ENCODE data around the gene BHLHE41.

Gene BHLHE41

DNA sequence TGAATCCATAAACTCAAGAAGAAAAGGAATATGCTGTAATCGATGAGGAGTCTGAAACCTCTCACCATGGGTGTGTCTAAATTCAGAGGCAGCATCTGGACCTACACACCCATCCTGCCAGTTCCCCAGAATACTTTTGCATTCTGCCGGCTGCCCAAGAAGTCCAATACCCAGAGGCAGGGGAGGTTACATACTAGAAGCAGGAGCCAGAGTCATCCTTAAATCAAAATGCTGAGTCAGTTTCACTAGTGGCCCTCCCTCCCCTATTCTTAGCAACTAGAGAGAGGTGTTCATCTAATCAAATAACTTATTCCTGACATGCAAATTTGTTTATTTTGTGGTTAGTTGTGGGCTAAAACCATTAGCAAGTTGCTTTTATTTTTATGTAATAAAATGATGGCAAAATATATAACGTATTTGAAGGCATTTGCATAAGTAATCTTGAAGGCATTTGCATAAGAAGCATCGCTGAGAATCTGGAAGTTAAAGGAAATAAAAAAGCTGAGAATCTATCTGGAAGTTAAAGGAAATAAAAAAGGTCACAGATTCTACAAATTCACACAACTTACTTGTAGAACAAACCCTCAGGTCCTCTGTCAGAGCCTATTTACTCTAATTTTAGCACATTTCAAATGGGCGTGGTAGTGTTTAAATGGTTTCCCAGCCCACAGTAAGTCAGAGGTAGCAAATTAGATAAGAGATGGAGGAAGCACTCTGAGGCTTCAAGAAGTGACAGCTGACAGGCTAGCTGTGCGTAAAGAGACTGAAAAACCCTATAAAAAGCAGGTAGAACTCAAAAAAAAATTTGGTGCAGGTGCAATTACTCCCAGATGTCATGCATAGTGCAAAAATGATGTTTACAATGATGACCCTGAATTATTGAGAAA lies 7.8 kb downstream of the BHLHE41 start:
- H3K27me3 ChIP-seq (ENCODE audit: low read depth), result 0 out of 2 replicates have a peak, but pooled peaks cover 3% of the 10 kb centered on the region

DNA sequence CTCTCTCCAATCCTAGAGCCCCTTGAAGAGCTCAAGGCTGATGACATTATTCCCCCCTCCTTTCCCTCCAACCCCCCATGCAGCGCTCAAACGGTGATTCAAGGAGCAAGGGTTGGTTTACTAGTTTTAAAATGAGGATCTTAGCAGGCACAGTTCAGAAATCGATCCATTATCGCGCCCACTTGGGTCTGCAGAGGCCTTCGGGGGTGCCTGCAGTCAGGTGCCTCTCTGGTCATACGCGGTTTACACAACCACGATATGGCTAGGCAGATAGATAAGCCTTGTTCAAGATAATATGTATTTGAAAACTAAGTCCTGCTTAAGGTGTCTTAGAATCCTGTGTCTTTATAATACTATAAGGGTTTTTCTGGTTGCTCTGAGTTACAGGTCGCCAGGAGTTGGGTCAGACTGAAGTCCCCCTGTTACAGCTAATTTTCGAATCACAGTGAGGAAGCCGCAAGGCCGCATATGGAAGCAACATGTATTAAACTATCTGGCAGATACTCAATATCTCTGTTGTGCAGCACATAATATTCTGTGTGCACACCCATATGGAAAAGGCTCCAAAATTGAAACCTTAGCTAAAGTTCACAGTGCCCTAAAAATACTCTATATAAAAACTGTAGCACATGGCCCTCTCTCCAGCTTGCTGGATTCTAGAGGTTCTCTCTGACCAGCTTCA lies 10.0 kb downstream of the BHLHE41 start:
- no peaks in the 10 kb centered on the region for H3K27me3 ChIP-seq (ENCODE audit: low read depth)
- in situ Hi-C loops (cut with MboI; ENCODE audit: low sequenced_read_pairs), result loop anchor here (25.0 kb wide), 1 partner anchor 522 kb away; no protein-coding TSS in a partner anchor
- no peak for DNase-seq (ENCODE audit: low spot score in 2 of 2)
- no peaks in the 10 kb centered on the region for H3K9me3 ChIP-seq
- H3K4me1 ChIP-seq, result peaks cover 14% of the 10 kb centered on the region
- peak overlapping the region; percentile 38 for H3K4me3 ChIP-seq
- no peaks in the 10 kb centered on the region for H3K36me3 ChIP-seq (replicated peaks)

More for the DNA sequence above, 7.8 kb downstream of the BHLHE41 start:
- Histone ChIP-seq H3K9me3 (no peaks in the 10 kb centered on the region), H3K4me3 (no peak overlapping the region), H3K4me1 (peaks cover 14% of the 10 kb centered on the region), H3K36me3 (replicated peaks) (no peaks in the 10 kb centered on the region)
- no peak for DNase-seq (ENCODE audit: low spot score in 2 of 2)
- in situ Hi-C loops (cut with MboI; ENCODE audit: low sequenced_read_pairs), result loop anchor here (25.0 kb wide), 1 partner anchor 520 kb away; no protein-coding TSS in a partner anchor

DNA sequence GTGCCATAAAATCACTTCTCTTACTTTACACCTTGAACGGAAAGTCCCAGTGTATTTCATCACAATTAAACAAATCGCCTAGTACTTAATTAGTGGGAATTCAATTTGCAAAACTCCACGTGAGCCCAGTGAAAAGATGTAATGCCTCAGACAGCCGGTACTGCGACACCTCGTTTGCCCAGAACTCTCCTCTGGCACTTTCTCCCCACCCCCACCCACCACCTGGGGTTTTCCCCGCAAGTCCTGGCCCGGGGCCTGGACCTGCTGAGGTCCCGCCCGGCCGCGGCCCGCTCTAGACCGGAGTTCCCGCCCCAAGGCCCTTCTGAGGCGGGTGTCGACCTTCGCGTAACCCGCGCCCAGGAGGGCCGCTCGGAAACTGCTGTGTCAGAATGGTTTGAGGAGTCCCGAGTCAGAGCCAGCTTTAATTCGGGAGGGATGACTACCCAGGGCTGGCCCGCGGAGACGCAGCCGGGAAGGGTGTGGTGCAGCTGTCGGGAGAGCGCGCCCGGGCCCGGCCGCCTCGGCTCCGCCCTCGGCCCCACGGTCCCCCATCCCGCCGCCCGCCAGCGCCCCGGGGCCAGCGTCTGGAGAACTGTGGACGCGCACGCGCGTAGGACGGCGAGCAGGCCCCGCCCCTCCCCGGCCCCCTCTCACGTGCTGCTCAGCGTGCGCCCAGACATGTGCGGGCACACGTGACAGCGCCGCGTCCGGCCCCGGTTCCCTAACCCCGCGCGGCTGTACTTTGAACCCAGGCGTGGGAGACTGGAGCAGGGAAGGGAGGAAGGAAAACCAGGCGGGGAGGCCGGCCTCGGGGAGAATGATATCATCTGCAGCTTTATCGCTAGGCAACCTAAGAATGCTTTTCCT lies 10.8 kb downstream of the BHLHE41 start:
- in situ Hi-C loops (cut with MboI; ENCODE audit: low sequenced_read_pairs), result loop anchor here (25.0 kb wide), 1 partner anchor 523 kb away; no protein-coding TSS in a partner anchor
- Histone ChIP-seq H3K36me3 (replicated peaks) (no peaks in the 10 kb centered on the region), H3K9me3 (no peaks in the 10 kb centered on the region), H3K4me1 (peaks cover 14% of the 10 kb centered on the region), H3K27me3 (ENCODE audit: low read depth) (no peaks in the 10 kb centered on the region), H3K4me3 (peak overlapping the region; percentile 38)
- peak; percentile 62 to 89 for DNase-seq (ENCODE audit: low spot score in 2 of 2)

DNA sequence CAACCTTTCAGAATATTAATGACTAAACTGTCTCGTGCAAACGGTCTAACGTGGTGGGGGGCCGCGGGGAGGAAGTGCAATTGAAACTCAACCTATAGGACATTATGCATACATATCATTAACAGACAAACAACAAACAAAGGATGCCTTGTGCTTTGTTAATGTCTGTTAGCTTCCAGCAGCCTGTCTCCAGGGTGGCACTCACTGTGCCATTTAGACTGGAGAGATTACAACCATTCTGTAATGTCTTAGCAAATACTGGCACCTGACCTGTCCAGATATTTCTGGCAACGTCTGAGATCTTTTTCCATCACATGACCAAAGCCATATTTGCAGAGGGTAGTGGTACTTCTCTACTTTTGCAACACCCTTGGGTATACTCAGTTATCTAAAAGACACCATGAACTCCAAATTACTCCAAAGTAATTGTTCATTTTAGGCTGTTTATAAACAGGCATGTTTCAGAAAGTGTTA lies 11.6 kb downstream of the BHLHE41 start:
- Histone ChIP-seq H3K4me3 (no peak overlapping the region), H3K9me3 (no peaks in the 10 kb centered on the region), H3K36me3 (replicated peaks) (no peaks in the 10 kb centered on the region), H3K4me1 (peaks cover 14% of the 10 kb centered on the region), H3K27me3 (ENCODE audit: low read depth) (no peaks in the 10 kb centered on the region)
- in situ Hi-C loops (cut with MboI; ENCODE audit: low sequenced_read_pairs), result loop anchor here (25.0 kb wide), 1 partner anchor 524 kb away; no protein-coding TSS in a partner anchor
- DNase-seq (ENCODE audit: low spot score in 2 of 2), result no peak

DNA sequence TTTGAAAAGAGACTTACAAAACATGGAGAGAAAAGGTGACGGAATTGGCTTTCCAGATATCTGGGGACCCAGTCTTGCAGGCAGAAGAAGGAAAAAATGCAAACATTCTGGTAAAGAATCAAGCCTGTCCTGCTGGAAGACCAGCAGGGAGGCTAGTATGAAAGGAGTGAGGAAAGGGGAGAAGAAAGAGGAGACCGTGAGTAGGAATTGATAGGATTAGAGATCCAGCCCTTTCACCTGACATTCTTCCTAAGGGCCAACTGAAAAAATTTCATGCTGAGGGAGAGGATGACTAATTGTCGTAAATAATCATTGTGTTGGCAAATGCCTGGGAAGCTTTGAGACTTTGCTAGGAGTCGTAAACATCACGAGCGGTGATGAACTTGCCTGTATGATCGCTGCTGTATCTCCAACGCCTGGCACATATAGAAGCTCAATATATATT lies 12.1 kb downstream of the BHLHE41 start:
- H3K27me3 ChIP-seq (ENCODE audit: low read depth), result no peaks in the 10 kb centered on the region
- no peaks in the 10 kb centered on the region for H3K36me3 ChIP-seq (replicated peaks)
- no peak overlapping the region for H3K4me3 ChIP-seq
- in situ Hi-C loops (cut with MboI; ENCODE audit: low sequenced_read_pairs), result loop anchor here (25.0 kb wide), 1 partner anchor 525 kb away; no protein-coding TSS in a partner anchor
- no peak for DNase-seq (ENCODE audit: low spot score in 2 of 2)
- peaks cover 14% of the 10 kb centered on the region for H3K4me1 ChIP-seq
- no peaks in the 10 kb centered on the region for H3K9me3 ChIP-seq

DNA sequence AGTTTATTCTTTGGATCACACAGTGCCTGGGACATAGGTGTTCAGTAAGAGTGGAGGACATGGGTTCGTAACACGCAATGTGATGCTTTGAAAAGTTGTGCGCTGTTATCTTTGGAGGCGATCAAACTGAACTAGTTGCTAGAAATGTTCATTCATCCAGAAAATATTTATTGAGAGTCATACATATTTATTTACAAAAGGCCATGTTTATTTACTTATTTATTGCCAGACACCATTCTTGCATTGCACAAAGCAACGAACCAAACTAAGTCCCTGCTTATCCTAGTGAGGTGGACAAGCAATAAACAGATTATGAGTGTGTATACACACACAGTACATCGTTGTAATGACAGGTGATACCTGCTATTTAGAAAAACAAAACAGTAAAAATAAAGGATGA lies 12.6 kb downstream of the BHLHE41 start:
- H3K9me3 ChIP-seq, result no peaks in the 10 kb centered on the region
- H3K27me3 ChIP-seq (ENCODE audit: low read depth), result no peaks in the 10 kb centered on the region
- H3K4me1 ChIP-seq, result peaks cover 13% of the 10 kb centered on the region
- H3K36me3 ChIP-seq (replicated peaks), result no peaks in the 10 kb centered on the region
- H3K4me3 ChIP-seq, result no peak overlapping the region
- in situ Hi-C loops (cut with MboI; ENCODE audit: low sequenced_read_pairs), result loop anchor here (25.0 kb wide), 1 partner anchor 525 kb away; no protein-coding TSS in a partner anchor
- no peak for DNase-seq (ENCODE audit: low spot score in 2 of 2)

DNA sequence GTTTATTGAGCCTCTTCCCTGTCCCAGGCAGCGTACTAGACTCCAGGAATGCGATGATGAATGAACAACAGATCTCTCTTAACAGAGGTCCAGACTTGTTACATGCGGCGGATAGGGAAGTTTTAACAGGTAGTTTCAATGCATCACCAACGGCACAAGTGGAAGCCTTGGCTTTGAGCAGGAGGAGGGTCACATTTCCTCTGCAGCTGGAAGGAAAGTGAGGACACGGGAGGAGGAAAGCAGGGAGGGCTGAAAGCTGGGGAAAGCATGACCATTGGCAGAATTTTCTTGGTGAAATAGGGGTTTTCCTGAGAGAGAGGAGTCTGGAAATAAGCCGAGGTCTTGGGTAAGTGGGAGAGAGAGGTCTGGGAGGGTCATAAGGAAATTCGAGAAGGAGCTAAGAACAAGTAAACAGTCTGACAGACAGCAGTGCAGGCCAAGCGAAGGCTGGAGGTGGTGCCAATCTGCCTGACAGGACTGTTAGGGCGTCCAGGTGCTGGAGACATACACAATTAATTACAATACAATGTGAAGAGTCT lies 15.4 kb downstream of the BHLHE41 start:
- H3K4me3 ChIP-seq, result no peak overlapping the region
- in situ Hi-C loops (cut with MboI; ENCODE audit: low sequenced_read_pairs), result loop anchor here (25.0 kb wide), 1 partner anchor 528 kb away; no protein-coding TSS in a partner anchor
- no peaks in the 10 kb centered on the region for H3K27me3 ChIP-seq (ENCODE audit: low read depth)
- no peak for DNase-seq (ENCODE audit: low spot score in 2 of 2)
- H3K4me1 ChIP-seq, result peaks cover 5% of the 10 kb centered on the region
- no peaks in the 10 kb centered on the region for H3K9me3 ChIP-seq
- H3K36me3 ChIP-seq (replicated peaks), result no peaks in the 10 kb centered on the region

DNA sequence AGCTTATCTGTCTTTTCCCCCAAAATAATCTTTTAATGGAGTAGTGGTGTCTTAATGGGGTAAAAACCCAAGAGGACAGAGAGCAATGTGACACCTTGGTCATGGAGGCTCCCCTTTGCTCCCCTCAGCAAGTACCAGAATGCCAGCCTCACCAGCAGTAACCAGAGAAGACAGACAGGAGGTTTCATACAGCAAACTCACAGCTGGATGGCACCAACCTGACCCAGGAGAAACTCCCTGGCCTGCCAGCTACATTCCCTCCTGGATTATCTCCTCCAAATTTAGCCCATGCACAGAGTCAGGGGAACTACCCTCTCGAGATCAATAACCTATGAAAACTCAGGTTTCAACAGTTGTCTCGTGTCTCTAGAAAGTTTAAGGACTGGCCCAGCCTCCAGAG lies 15.9 kb downstream of the BHLHE41 start:
- Histone ChIP-seq H3K36me3 (replicated peaks) (no peaks in the 10 kb centered on the region), H3K27me3 (ENCODE audit: low read depth) (no peaks in the 10 kb centered on the region)
- in situ Hi-C loops (cut with MboI; ENCODE audit: low sequenced_read_pairs), result loop anchor here (25.0 kb wide), 1 partner anchor 528 kb away; no protein-coding TSS in a partner anchor

DNA sequence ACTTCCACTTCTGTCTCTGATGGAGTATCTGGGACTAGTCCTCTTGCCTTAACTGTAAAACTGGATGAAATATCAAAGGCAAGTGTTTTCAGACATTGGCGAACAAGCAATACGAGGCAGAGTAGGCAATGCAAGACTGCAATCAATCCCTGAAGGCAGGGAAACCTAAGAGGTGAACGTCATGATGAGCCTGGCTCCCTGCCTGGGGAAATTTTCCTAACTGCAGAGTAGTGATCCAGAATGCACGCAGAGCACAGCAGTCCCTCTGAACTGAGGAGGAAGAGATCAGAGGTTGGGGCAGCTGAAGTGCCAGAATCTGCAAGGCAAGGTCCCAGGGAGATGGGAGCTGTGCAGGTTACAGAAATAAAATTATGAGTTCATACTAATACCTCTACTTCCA lies 18.5 kb downstream of the BHLHE41 start:
- Histone ChIP-seq H3K4me3 (no peak overlapping the region), H3K9me3 (no peaks in the 10 kb centered on the region), H3K36me3 (replicated peaks) (no peaks in the 10 kb centered on the region), H3K4me1 (no peaks in the 10 kb centered on the region), H3K27me3 (ENCODE audit: low read depth) (no peaks in the 10 kb centered on the region)
- DNase-seq (ENCODE audit: low spot score in 2 of 2), result no peak
- in situ Hi-C loops (cut with MboI; ENCODE audit: low sequenced_read_pairs), result loop anchor here (25.0 kb wide), 1 partner anchor 531 kb away; no protein-coding TSS in a partner anchor

More for the DNA sequence above, 15.9 kb downstream of the BHLHE41 start:
- peaks cover 5% of the 10 kb centered on the region for H3K4me1 ChIP-seq
- no peak overlapping the region for H3K4me3 ChIP-seq
- DNase-seq (ENCODE audit: low spot score in 2 of 2), result no peak
- H3K9me3 ChIP-seq, result no peaks in the 10 kb centered on the region

DNA sequence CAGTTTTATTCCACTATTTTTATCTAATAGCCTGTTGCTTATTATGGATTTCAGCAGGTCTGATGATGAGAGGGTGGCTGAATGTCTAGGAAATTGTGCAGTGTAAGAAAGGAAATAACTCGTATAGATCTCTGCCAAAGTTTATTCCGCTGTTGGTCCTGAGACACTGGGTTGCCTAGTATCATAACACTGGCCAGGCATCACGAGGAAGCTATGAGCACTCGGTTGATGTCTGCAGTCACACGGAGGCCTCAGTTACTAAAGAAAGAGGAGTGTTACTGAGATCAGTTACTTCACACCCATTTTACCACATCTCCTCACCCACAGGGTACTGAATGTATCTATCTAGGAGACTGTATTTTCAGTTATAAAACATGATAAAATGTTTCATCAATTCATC lies 21.9 kb downstream of the BHLHE41 start:
- Histone ChIP-seq H3K36me3 (replicated peaks) (no peaks in the 10 kb centered on the region), H3K4me1 (no peaks in the 10 kb centered on the region), H3K27me3 (ENCODE audit: low read depth) (0 out of 2 replicates have a peak, but pooled peaks cover 2% of the 10 kb centered on the region), H3K9me3 (no peaks in the 10 kb centered on the region), H3K4me3 (no peak overlapping the region)
- in situ Hi-C loops (cut with MboI; ENCODE audit: low sequenced_read_pairs), result loop anchor here (25.0 kb wide), 1 partner anchor 534 kb away; no protein-coding TSS in a partner anchor
- DNase-seq (ENCODE audit: low spot score in 2 of 2), result no peak

DNA sequence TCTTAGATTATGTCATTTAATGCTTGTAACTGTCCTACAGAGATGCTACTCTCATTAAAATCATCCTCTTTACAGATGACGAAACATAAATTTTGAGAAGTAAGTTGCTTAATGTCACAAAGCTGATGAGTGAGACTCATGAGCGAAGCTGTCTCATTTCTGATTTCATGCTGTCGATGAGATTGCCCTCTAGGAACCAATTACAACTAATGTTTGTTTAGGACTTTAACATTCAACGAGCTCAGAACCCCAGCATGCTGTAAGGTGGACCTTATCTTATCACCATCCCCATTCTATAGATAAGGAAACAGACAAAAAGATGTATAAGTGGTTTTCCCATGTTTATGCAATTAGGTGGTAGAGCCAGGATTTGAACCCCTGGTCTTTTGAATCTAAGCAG lies 23.1 kb downstream of the BHLHE41 start:
- DNase-seq (ENCODE audit: low spot score in 2 of 2), result no peak
- in situ Hi-C loops (cut with MboI; ENCODE audit: low sequenced_read_pairs), result loop anchor here (25.0 kb wide), 1 partner anchor 536 kb away; no protein-coding TSS in a partner anchor
- Histone ChIP-seq H3K27me3 (ENCODE audit: low read depth) (0 out of 2 replicates have a peak, but pooled peaks cover 2% of the 10 kb centered on the region), H3K4me1 (no peaks in the 10 kb centered on the region), H3K9me3 (no peaks in the 10 kb centered on the region), H3K4me3 (no peak overlapping the region), H3K36me3 (replicated peaks) (no peaks in the 10 kb centered on the region)

DNA sequence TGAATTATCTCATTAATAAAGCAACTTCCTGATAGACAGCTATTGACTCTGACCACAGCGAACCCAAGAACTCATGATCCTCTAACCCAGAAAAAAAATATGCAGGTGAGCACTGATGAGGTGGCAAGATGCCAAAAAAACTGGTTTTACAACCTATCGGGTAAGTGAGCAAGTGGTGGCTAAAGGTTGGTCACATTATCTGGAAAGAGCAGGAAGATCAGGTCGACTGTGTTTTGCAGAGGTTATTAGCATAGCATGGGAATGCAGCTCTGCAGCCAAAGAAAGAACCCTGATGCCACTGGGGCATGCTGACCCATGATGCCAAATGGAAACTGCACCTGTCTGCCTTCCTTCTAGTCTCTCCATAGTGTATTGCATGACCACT lies 23.5 kb downstream of the BHLHE41 start:
- H3K4me1 ChIP-seq, result no peaks in the 10 kb centered on the region
- H3K4me3 ChIP-seq, result no peak overlapping the region
- no peaks in the 10 kb centered on the region for H3K9me3 ChIP-seq
- H3K36me3 ChIP-seq (replicated peaks), result no peaks in the 10 kb centered on the region
- DNase-seq (ENCODE audit: low spot score in 2 of 2), result no peak
- in situ Hi-C loops (cut with MboI; ENCODE audit: low sequenced_read_pairs), result loop anchor here (25.0 kb wide), 1 partner anchor 536 kb away; no protein-coding TSS in a partner anchor
- 0 out of 2 replicates have a peak, but pooled peaks cover 2% of the 10 kb centered on the region for H3K27me3 ChIP-seq (ENCODE audit: low read depth)

Data from HAP-1 (cell line).